Panc1 (cell line): ENCODE results near the gene ZAR1.

Experiments
- POLR2AphosphoS5 ChIP-seq: IDR thresholded peaks from 2 replicates; pipeline ENCODE4 v1.6.1; 2012; ENCODE audit warnings: mild to moderate bottlenecking, low read depth, low read length, moderate library complexity
- TF ChIP-seq, protein P1 (sequence below): fragments of 450-650 bp; IDR thresholded peaks from 2 replicates; pipeline ENCODE4 v1.5.1; 2017; ENCODE audit warnings: mild to moderate bottlenecking
- TF ChIP-seq, protein P2 (sequence below), 2 experiments: IDR thresholded peaks; 2 replicates each; pipeline ENCODE4 v1.6.1; 2011 to 2012; ENCODE audit warnings: low read depth in 2 of 2, control low read depth in 1 of 2, low read length in 1 of 2, mild to moderate bottlenecking in 1 of 2, moderate library complexity in 1 of 2; ENCODE audit not compliant: insufficient read depth in 1 of 2

DNA sequence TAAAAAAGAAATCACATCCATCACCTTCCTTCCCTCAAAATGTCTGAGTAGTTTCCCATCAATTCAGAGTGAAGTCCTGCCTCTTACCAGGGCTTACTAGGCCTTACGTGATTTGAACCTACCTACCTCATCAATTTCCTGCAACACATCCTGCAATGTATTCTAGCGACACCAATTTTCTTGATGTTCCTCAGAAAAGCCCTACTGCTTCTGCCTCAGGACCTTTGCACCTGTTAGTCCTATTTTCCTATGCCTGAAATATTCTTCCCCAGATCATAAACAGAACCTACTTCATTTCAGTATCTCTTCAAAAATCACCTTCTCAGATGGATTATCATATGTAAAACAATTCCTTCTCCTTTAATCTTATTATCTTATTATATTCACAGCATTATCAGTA is 52.8 kb downstream of the ZAR1 start:
- TF ChIP-seq, protein P1, sequence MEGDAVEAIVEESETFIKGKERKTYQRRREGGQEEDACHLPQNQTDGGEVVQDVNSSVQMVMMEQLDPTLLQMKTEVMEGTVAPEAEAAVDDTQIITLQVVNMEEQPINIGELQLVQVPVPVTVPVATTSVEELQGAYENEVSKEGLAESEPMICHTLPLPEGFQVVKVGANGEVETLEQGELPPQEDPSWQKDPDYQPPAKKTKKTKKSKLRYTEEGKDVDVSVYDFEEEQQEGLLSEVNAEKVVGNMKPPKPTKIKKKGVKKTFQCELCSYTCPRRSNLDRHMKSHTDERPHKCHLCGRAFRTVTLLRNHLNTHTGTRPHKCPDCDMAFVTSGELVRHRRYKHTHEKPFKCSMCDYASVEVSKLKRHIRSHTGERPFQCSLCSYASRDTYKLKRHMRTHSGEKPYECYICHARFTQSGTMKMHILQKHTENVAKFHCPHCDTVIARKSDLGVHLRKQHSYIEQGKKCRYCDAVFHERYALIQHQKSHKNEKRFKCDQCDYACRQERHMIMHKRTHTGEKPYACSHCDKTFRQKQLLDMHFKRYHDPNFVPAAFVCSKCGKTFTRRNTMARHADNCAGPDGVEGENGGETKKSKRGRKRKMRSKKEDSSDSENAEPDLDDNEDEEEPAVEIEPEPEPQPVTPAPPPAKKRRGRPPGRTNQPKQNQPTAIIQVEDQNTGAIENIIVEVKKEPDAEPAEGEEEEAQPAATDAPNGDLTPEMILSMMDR, result no peak
- TF ChIP-seq POLR2AphosphoS5, result no peak
- TF ChIP-seq, protein P2, sequence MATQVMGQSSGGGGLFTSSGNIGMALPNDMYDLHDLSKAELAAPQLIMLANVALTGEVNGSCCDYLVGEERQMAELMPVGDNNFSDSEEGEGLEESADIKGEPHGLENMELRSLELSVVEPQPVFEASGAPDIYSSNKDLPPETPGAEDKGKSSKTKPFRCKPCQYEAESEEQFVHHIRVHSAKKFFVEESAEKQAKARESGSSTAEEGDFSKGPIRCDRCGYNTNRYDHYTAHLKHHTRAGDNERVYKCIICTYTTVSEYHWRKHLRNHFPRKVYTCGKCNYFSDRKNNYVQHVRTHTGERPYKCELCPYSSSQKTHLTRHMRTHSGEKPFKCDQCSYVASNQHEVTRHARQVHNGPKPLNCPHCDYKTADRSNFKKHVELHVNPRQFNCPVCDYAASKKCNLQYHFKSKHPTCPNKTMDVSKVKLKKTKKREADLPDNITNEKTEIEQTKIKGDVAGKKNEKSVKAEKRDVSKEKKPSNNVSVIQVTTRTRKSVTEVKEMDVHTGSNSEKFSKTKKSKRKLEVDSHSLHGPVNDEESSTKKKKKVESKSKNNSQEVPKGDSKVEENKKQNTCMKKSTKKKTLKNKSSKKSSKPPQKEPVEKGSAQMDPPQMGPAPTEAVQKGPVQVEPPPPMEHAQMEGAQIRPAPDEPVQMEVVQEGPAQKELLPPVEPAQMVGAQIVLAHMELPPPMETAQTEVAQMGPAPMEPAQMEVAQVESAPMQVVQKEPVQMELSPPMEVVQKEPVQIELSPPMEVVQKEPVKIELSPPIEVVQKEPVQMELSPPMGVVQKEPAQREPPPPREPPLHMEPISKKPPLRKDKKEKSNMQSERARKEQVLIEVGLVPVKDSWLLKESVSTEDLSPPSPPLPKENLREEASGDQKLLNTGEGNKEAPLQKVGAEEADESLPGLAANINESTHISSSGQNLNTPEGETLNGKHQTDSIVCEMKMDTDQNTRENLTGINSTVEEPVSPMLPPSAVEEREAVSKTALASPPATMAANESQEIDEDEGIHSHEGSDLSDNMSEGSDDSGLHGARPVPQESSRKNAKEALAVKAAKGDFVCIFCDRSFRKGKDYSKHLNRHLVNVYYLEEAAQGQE (IDR thresholded peaks at IDR 0.05; ENCODE audit: insufficient read depth in 1 of 2, low read depth in 2 of 2, low read length in 1 of 2), result no peak
